ENCODE measurements around the gene CFAP99. TPM values are rescaled to one million over a fixed set of nuclear protein-coding genes. Genes with fewer than 3 reads are reported as not detected.

The CFAP99 gene
- total and polyA plus RNA-seq, 9 of the 15 experiments (the other 6 are each of a cell fraction or from before 2014, with no cell fraction given), result 0.07 to 0.18 (median 0.09) TPM; not detected in 6

GRCh38 chr4:2441393-2442174 is 22.8 kb downstream of the CFAP99 start (continued):
- TF ChIP-seq ZMIZ1 (IDR thresholded peaks at IDR 0.05; ENCODE audit: low read depth in 2 of 2, low read length in 2 of 2) (0 out of 4 replicates have a peak, but pooled peaks of 1 of the 2 experiments have one; percentile 48), NR2F6 (CRISPR knock-in tag; IDR thresholded peaks at IDR 0.05) (no peak), ZNF696 (CRISPR knock-in tag; conservative IDR thresholded peaks at IDR 0.05) (no peak), RBFOX2 (IDR thresholded peaks at IDR 0.05; ENCODE audit: low read depth, low read length) (peak; percentile 60), NFXL1 (CRISPR knock-in tag; IDR thresholded peaks at IDR 0.05) (no peak), SMAD1 (IDR thresholded peaks at IDR 0.05; ENCODE audit: low read depth, low read length, partially characterized antibody) (no peak), TSHZ1 (CRISPR knock-in tag; IDR thresholded peaks at IDR 0.05) (no peak), ZFP36 (IDR thresholded peaks at IDR 0.05; ENCODE audit: low read depth, low read length, partially characterized antibody) (peak; percentile 25), ETV1 (tag; conservative IDR thresholded peaks at IDR 0.05; ENCODE audit: low read depth) (peak; percentile 25; the same call in 1 of the 2 replicates), E2F3 (CRISPR knock-in tag; IDR thresholded peaks at IDR 0.05) (no peak), NCOA4 (IDR thresholded peaks at IDR 0.05; ENCODE audit: partially characterized antibody) (no peak), MTA1 (IDR thresholded peaks at IDR 0.05; ENCODE audit: borderline replicate concordance) (peak; percentile 64; the same call in 1 of the 2 replicates), SMARCC2 (IDR thresholded peaks at IDR 0.05; ENCODE audit: low read depth) (no peak), ZNF76 (CRISPR knock-in tag; IDR thresholded peaks at IDR 0.05; ENCODE audit: borderline replicate concordance) (no peak), POLR2A (conservative IDR thresholded peaks at IDR 0.05) (no peak), CSDE1 (IDR thresholded peaks at IDR 0.05) (no peak), ATF4 (CRISPR knock-in tag; IDR thresholded peaks at IDR 0.05) (no peak), ZNF778 (CRISPR knock-in tag; IDR thresholded peaks at IDR 0.05) (no peak), KLF6 (CRISPR knock-in tag; IDR thresholded peaks at IDR 0.05; ENCODE audit: borderline replicate concordance) (peak; percentile 63; the same call in 1 of the 2 replicates), ETS2 (tag; IDR thresholded peaks at IDR 0.05; ENCODE audit: borderline replicate concordance, poor library complexity, severe bottlenecking) (no peak), RFX1 (IDR thresholded peaks at IDR 0.05) (no peak)

Measured in K562 (cell line).